GM12878 (cell line): ENCODE data around the gene CAP2. TPM values are rescaled to one million over a fixed set of nuclear protein-coding genes. Genes with fewer than 3 reads are reported as not detected.

ENCODE experiments used
- ATAC-seq: fragments of 200-7000 bp; cut with Tn5 transposase; 3 replicates; pipeline ENCODE4 v1.9.1; 2020; ENCODE audit warnings: mild to moderate bottlenecking, moderate library complexity
- BruUV-seq: library from RNA; stranded (reverse); fragments of 400-500 nt; replicated peaks from 2 replicates; lab custom pipeline; 2021; lab: Mats Ljungman, UMichigan
- CTCF ChIA-PET: fragments of 300-600 bp; sonication (Branson Sonifier 250); formaldehyde crosslinking; extraction: SDS; loops from one replicate; lab custom pipeline; 2021; ENCODE audit warnings: inconsistent platforms; lab: Yijun Ruan, JAX
- POLR2A ChIA-PET: fragments of 350-600 bp; formaldehyde crosslinking; extraction: SDS; loops from one replicate; lab custom pipeline; 2021; ENCODE audit warnings: inconsistent platforms; lab: Charles Lee
- RAD21 ChIA-PET: fragments of 300-600 bp; sonication (Branson Sonifier 250); formaldehyde crosslinking; loops from one replicate; lab custom pipeline; 2023; ENCODE audit warnings: antibody characterized with exemption; ENCODE audit not compliant: unreplicated experiment; lab: Charles Lee
- SMC1A ChIA-PET: fragments of 300-600 bp; sonication (Branson Sonifier 250); formaldehyde crosslinking; loops from one replicate; lab custom pipeline; 2023; ENCODE audit not compliant: unreplicated experiment, uncharacterized antibody; lab: Charles Lee
- DNase-seq: peaks from one replicate; pipeline ENCODE4 v3.0.0-alpha.2; 2011; ENCODE audit warnings: low read depth, low spot score
- FAIRE-seq: peaks from 3 replicates; lab custom pipeline; 2011; peaks lifted over from hg19 to GRCh38; lab: Jason Lieb, UNC
- H2AFZ ChIP-seq: 2 replicates; pipeline ENCODE4 v1.6.0; 2011; ENCODE audit warnings: low read depth, low read length, control low read depth; ENCODE audit not compliant: control insufficient read depth
- H3K27ac ChIP-seq: 2 replicates; pipeline ENCODE4 v1.5.1; 2011; ENCODE audit warnings: control low read depth; ENCODE audit not compliant: control insufficient read depth, insufficient read depth
- H3K27me3 ChIP-seq, 2 experiments: replicated peaks in 1 of 2; 2 replicates each; pipeline versions ENCODE4 v1.6.0 to v1.6.1; 2011; ENCODE audit warnings: low read length in 1 of 2; ENCODE audit not compliant: control insufficient read depth in 2 of 2, insufficient read depth in 2 of 2
- H3K36me3 ChIP-seq, 2 experiments: 2 replicates each; pipeline ENCODE4 v1.5.1; 2011; ENCODE audit warnings: low read length in 1 of 2; ENCODE audit not compliant: control insufficient read depth in 2 of 2, insufficient read depth in 2 of 2
- H3K4me1 ChIP-seq: 2 replicates; pipeline ENCODE4 v1.6.1; 2011; ENCODE audit warnings: mild to moderate bottlenecking, low read length, moderate library complexity, mixed read lengths; ENCODE audit not compliant: control insufficient read depth, insufficient read depth
- H3K4me2 ChIP-seq: 2 replicates; pipeline ENCODE4 v1.6.0; 2011; ENCODE audit warnings: control low read depth; ENCODE audit not compliant: control insufficient read depth, insufficient read depth
- H3K4me3 ChIP-seq: fragments of 200-600 bp; sonication (generic); 2 replicates; pipeline ENCODE4 v1.5.1; 2016
- H3K79me2 ChIP-seq: 2 replicates; pipeline ENCODE4 v1.6.0; 2011; ENCODE audit warnings: low read length; ENCODE audit not compliant: control insufficient read depth, insufficient read depth
- H3K9ac ChIP-seq: 2 replicates; pipeline ENCODE4 v1.8.0; 2011; ENCODE audit warnings: low read length, control low read depth, mixed read lengths; ENCODE audit not compliant: control insufficient read depth, insufficient read depth
- H3K9me3 ChIP-seq: replicated peaks from 3 replicates; pipeline ENCODE4 v1.5.1; 2011; ENCODE audit warnings: mild to moderate bottlenecking, low read length; ENCODE audit not compliant: control insufficient read depth, insufficient read depth
- H4K20me1 ChIP-seq: 2 replicates; pipeline ENCODE4 v1.6.0; 2011; ENCODE audit not compliant: control insufficient read depth, insufficient read depth
- CBFB ChIP-seq: IDR thresholded peaks from 2 replicates; pipeline ENCODE4 v1.6.1; 2016; ENCODE audit warnings: antibody characterized with exemption, low read depth
- CHD1 ChIP-seq: IDR thresholded peaks from 2 replicates; pipeline ENCODE4 v1.6.1; 2012; ENCODE audit warnings: low read depth, low read length, improper control_type of control experiment
- DPF2 ChIP-seq: fragments of 450-650 bp; IDR thresholded peaks from 2 replicates; pipeline ENCODE4 v1.6.1; 2017; ENCODE audit warnings: mild to moderate bottlenecking
- EED ChIP-seq: sonication (generic); IDR thresholded peaks from 2 replicates; pipeline ENCODE4 v1.6.1; 2016; ENCODE audit warnings: antibody characterized with exemption, low read depth
- FOXM1 ChIP-seq: IDR thresholded peaks from 2 replicates; pipeline ENCODE4 v1.6.1; 2012; ENCODE audit warnings: low read depth, mild to moderate bottlenecking, inconsistent platforms, low read length, moderate library complexity
- HDAC2 ChIP-seq: fragments of 200-600 bp; sonication (generic); IDR thresholded peaks from 2 replicates; pipeline ENCODE4 v1.6.1; 2017
- HSF1 ChIP-seq: fragments of 150-350 bp; IDR thresholded peaks from 2 replicates; pipeline ENCODE4 v1.6.1; 2014; ENCODE audit warnings: mild to moderate bottlenecking, low read depth, low read length
- LARP7 ChIP-seq: fragments of 450-650 bp; IDR thresholded peaks from 2 replicates; pipeline ENCODE4 v1.6.1; 2017; ENCODE audit warnings: mild to moderate bottlenecking
- MEF2A ChIP-seq: IDR thresholded peaks from 2 replicates; pipeline ENCODE4 v1.6.1; 2011; ENCODE audit warnings: low read depth, mild to moderate bottlenecking, low read length, moderate library complexity; ENCODE audit not compliant: insufficient read depth
- MTA3 ChIP-seq: IDR thresholded peaks from 2 replicates; pipeline ENCODE4 v1.6.1; 2012; ENCODE audit warnings: low read length, inconsistent platforms, borderline replicate concordance
- NBN ChIP-seq: fragments of 450-650 bp; IDR thresholded peaks from 2 replicates; pipeline ENCODE4 v1.6.1; 2016
- NFXL1 ChIP-seq: fragments of 450-650 bp; IDR thresholded peaks from 2 replicates; pipeline ENCODE4 v1.6.1; 2017; ENCODE audit warnings: antibody characterized with exemption, mild to moderate bottlenecking, borderline replicate concordance
- NRF1 ChIP-seq: conservative IDR thresholded peaks from 2 replicates; pipeline ENCODE4 v1.6.1; 2011; ENCODE audit warnings: mild to moderate bottlenecking, low read depth, low read length, improper control_type of control experiment
- RBBP5 ChIP-seq: fragments of 200-600 bp; sonication (generic); conservative IDR thresholded peaks from 2 replicates; pipeline ENCODE4 v1.6.1; 2016
- SIN3A ChIP-seq: IDR thresholded peaks from 2 replicates; pipeline ENCODE4 v1.6.1; 2012; ENCODE audit warnings: low read depth, low read length, improper control_type of control experiment
- STAT1 ChIP-seq: fragments of 450-650 bp; conservative IDR thresholded peaks from 2 replicates; pipeline ENCODE4 v1.6.1; 2014; ENCODE audit warnings: antibody characterized with exemption, mild to moderate bottlenecking
- TCF3 ChIP-seq: IDR thresholded peaks from 2 replicates; pipeline ENCODE4 v1.6.1; 2012; ENCODE audit warnings: low read depth, mild to moderate bottlenecking, low read length, borderline replicate concordance; ENCODE audit not compliant: insufficient read depth
- ZNF24 ChIP-seq: fragments of 450-650 bp; IDR thresholded peaks from 2 replicates; pipeline ENCODE4 v1.6.1; 2017; ENCODE audit warnings: antibody characterized with exemption, mild to moderate bottlenecking
- WGBS: methylation state at CpG from one replicate; pipeline ENCODE4 v1.1.6; 2016; ENCODE audit warnings: low lambda C conversion rate; ENCODE audit not compliant: insufficient replicate concordance, insufficient coverage; ENCODE audit errors: missing lambda C conversion rate; 5-methylcytosine and 5-hydroxymethylcytosine counted together
- in situ Hi-C: fragments of 300-500 bp; cut with MboI; formaldehyde crosslinking; loops from 9 replicates; pipeline ENCODE4 v1.14.3; 2018; ENCODE audit warnings: mixed read lengths
- intact Hi-C: fragments of 100-400 bp; cut with micrococcal nuclease; formaldehyde crosslinking; loops from one replicate; pipeline ENCODE4 v1.14.2; 2022; ENCODE audit not compliant: unreplicated experiment
- polyA plus RNA-seq, 11 experiments: library from polyadenylated mRNA; depleted of rRNA in 4 of 11; unstranded in 6 of 11; stranded (reverse) in 5 of 11; fragments of >200 nt; fragmentation: Nextera tagmentation in 4 of 11; fragmentation: Illumina TruSeq in 1 of 11; extraction: Ambion mirVana in 4 of 11; extraction: Trizol in 1 of 11; gene quantifications; 1 replicate in 1 of 11; 2 replicates in 10 of 11; pipeline versions ENCODE4 v1.2.1 to v1.2.3, GENCODE V29; 2011 to 2016; ENCODE audit warnings: inconsistent platforms in 2 of 11, missing spikeins in 2 of 11, low read depth in 1 of 11
- total RNA-seq, 4 experiments: library from RNA; depleted of rRNA in 3 of 4; stranded (reverse); fragments of >200 nt in 3 of 4; fragmentation: Illumina TruSeq in 1 of 4; extraction: Trizol in 1 of 4; gene quantifications; 2 replicates each; pipeline versions ENCODE4 v1.2.1 to v1.2.3, GENCODE V29; 2013 to 2021

CAP2 gene
- total and polyA plus RNA-seq, 10 of the 15 experiments (the other 5 are each of a cell fraction or from before 2014, with no cell fraction given) = 0.10 to 2.0 (median 0.15) TPM; not detected in 7

- H3K4me3 ChIP-seq = no peak overlapping the region
- H3K4me1 ChIP-seq = peaks cover 5% of the 10 kb centered on the region
- RAD21 ChIA-PET = interaction anchor here (0.9 kb wide), 1 partner anchor 96 kb away, joined by 3 read pairs; no protein-coding TSS in a partner anchor
- no peaks in the 10 kb centered on the region for H3K27me3 ChIP-seq
- no peak overlapping the region for H3K9ac ChIP-seq
- ATAC-seq (no peak), FAIRE-seq (no peak), DNase-seq (no peak)
- H3K4me2 ChIP-seq = no peak overlapping the region
- H3K79me2 ChIP-seq = no peaks in the 10 kb centered on the region
- SMC1A ChIA-PET = interaction anchor here (0.7 kb wide), 1 partner anchor 8 kb away, joined by 4 read pairs; no protein-coding TSS in a partner anchor
- CTCF ChIA-PET = no interaction called here
- no peak overlapping the region for H2AFZ ChIP-seq
- intact Hi-C loops (no loop called here), in situ Hi-C loops (no loop called here)
- 32% methylated on average over 1 of the region's 1 CpG for WGBS
- no TSS peak for BruUV-seq
- H3K36me3 ChIP-seq = no peaks in the 10 kb centered on the region
- POLR2A ChIA-PET = interaction anchor here (0.5 kb wide), 1 partner anchor 11 kb away, joined by 3 read pairs; no protein-coding TSS in a partner anchor
- no peaks in the 10 kb centered on the region for H3K9me3 ChIP-seq
- TF ChIP-seq NRF1 = no peak
- TF ChIP-seq RBBP5 = no peak
- no peak for TF ChIP-seq NFXL1
- no peak for TF ChIP-seq CBFB
- no peak for TF ChIP-seq LARP7
- TF ChIP-seq ZNF24 = no peak
- TF ChIP-seq MTA3 = no peak
- no peak for TF ChIP-seq HDAC2
- no peak for TF ChIP-seq SIN3A
- TF ChIP-seq MEF2A = no peak
- TF ChIP-seq FOXM1 = no peak
- no peak for TF ChIP-seq STAT1
- no peak for TF ChIP-seq HSF1
- TF ChIP-seq DPF2 = no peak
- TF ChIP-seq NBN = no peak
- no peak for TF ChIP-seq CHD1
- no peak for TF ChIP-seq TCF3
- no peak for TF ChIP-seq EED
- H4K20me1 ChIP-seq = no peaks in the 10 kb centered on the region
- H3K27ac ChIP-seq = no peak overlapping the region
These were observed 57.0 kb downstream of the CAP2 start for GRCh38 chr6:17450397-17450796.
